ENCODE measurements around the gene RAET1G. TPM values are rescaled to one million over a fixed set of nuclear protein-coding genes. Genes with fewer than 3 reads are reported as not detected.

The RAET1G gene
- total RNA-seq, 1 experiment from 2014 or later: 1.2 TPM

DNA sequence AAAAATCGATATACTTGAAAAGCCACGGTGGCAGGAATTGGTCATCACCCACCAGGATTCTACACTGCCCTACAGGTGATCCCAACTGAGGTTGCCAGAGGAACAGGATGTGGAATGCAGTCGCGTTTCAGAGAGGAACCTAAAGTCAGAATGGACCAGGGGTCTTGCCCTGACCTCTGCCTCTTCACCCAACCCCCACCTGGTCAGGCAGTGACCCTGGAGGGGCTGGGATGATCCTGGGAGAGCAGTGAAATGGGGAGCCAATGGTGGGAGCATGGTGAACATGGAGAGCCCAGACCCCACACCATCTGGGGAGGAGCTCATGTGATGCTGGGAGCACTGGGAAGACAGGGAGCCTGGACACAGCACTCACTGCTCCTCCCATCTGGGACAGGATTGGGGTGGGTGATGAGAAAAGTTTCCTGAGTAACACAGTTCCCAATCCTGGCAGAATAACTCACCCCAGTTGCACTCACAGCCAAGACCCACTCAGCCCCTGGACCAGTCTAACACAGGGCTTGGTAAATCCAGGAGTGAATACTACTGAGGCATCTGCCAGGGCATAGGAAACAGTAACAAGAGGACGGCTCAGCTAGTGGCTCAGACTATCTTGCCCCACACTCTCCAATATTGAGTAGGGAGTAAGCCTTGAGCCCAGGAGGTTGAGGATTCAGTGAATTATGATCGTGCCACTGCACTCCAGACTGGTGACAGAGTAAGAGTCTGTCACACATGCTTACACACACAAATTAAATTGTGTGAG, 17.2 kb upstream of the RAET1G start:
- ChIA-PET POLR2A (no interaction called here), CTCF (interaction anchor here (0.6 kb wide), 1 partner anchor 20 kb away, joined by 3 read pairs; no protein-coding TSS in a partner anchor)
- in situ Hi-C loops (cut with HindIII; ENCODE audit: low pct_unique_long_range_greater_than_20kb, low sequenced_read_pairs): no loop called here
- ATAC-seq (no peak), DNase-seq (ENCODE audit: low read depth, low spot score) (no peak)
- Histone ChIP-seq H3K27ac (ENCODE audit: low read length) (no peak overlapping the region), H3K36me3 (ENCODE audit: control insufficient read depth, insufficient read depth, low read length) (no peaks in the 10 kb centered on the region), H3K4me3 (ENCODE audit: low read depth in 2 of 2, low read length in 2 of 2) (no peak overlapping the region), H3K27me3 (ENCODE audit: control insufficient read depth, insufficient read depth, low read length) (peaks cover 15% of the 10 kb centered on the region), H3K9me3 (ENCODE audit: control insufficient read depth, insufficient read depth, low read depth, low read length) (no peaks in the 10 kb centered on the region), H3K4me1 (ENCODE audit: control insufficient read depth, insufficient read depth, low read length) (peaks cover 6% of the 10 kb centered on the region; the same call in 1 of the 2 replicates)
- intact Hi-C loops (cut with micrococcal nuclease; ENCODE audit: unreplicated experiment): no loop called here
- BruUV-seq (replicated peaks): no TSS peak
- no peak for TF ChIP-seq TCF7L2 (IDR thresholded peaks at IDR 0.05; ENCODE audit: low read depth, low read length)
- TF ChIP-seq, protein P1, sequence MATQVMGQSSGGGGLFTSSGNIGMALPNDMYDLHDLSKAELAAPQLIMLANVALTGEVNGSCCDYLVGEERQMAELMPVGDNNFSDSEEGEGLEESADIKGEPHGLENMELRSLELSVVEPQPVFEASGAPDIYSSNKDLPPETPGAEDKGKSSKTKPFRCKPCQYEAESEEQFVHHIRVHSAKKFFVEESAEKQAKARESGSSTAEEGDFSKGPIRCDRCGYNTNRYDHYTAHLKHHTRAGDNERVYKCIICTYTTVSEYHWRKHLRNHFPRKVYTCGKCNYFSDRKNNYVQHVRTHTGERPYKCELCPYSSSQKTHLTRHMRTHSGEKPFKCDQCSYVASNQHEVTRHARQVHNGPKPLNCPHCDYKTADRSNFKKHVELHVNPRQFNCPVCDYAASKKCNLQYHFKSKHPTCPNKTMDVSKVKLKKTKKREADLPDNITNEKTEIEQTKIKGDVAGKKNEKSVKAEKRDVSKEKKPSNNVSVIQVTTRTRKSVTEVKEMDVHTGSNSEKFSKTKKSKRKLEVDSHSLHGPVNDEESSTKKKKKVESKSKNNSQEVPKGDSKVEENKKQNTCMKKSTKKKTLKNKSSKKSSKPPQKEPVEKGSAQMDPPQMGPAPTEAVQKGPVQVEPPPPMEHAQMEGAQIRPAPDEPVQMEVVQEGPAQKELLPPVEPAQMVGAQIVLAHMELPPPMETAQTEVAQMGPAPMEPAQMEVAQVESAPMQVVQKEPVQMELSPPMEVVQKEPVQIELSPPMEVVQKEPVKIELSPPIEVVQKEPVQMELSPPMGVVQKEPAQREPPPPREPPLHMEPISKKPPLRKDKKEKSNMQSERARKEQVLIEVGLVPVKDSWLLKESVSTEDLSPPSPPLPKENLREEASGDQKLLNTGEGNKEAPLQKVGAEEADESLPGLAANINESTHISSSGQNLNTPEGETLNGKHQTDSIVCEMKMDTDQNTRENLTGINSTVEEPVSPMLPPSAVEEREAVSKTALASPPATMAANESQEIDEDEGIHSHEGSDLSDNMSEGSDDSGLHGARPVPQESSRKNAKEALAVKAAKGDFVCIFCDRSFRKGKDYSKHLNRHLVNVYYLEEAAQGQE (IDR thresholded peaks at IDR 0.05; ENCODE audit: insufficient read depth in 1 of 2, low read depth in 2 of 2, low read length in 1 of 2): no peak

DNA sequence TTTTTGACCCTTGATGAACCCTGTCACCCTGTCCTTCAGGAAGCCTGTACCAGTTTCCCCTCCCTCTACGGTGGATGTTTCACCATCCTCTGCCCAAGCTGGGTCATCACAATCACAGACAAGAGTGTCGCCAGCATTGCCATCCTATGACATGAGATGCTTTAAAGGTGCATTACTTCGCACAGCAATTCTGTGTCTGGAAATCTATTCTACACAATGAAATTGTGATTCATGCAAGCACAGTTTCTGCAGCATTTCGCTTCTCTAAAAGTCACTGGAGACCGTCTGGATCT, 16.4 kb upstream of the RAET1G start:
- ChIA-PET CTCF (no interaction called here), POLR2A (no interaction called here)
- Histone ChIP-seq H3K27me3 (ENCODE audit: control insufficient read depth, insufficient read depth, low read length) (peaks cover 15% of the 10 kb centered on the region), H3K27ac (ENCODE audit: low read length) (no peak overlapping the region), H3K4me1 (ENCODE audit: control insufficient read depth, insufficient read depth, low read length) (peaks cover 6% of the 10 kb centered on the region; the same call in 1 of the 2 replicates), H3K9me3 (ENCODE audit: control insufficient read depth, insufficient read depth, low read depth, low read length) (no peaks in the 10 kb centered on the region), H3K4me3 (ENCODE audit: low read depth in 2 of 2, low read length in 2 of 2) (no peak overlapping the region; a peak in 1 of 4 replicates), H3K36me3 (ENCODE audit: control insufficient read depth, insufficient read depth, low read length) (no peaks in the 10 kb centered on the region)
- DNase-seq (ENCODE audit: low read depth, low spot score): no peak
- intact Hi-C loops (cut with micrococcal nuclease; ENCODE audit: unreplicated experiment): no loop called here
- no TSS peak for BruUV-seq (replicated peaks)
- in situ Hi-C loops (cut with HindIII; ENCODE audit: low pct_unique_long_range_greater_than_20kb, low sequenced_read_pairs): no loop called here
- no peak for ATAC-seq
- TF ChIP-seq, protein P1 (IDR thresholded peaks at IDR 0.05; ENCODE audit: insufficient read depth in 1 of 2, low read depth in 2 of 2, low read length in 1 of 2): no peak

- Histone ChIP-seq H3K36me3 (ENCODE audit: control insufficient read depth, insufficient read depth, low read length) (no peaks in the 10 kb centered on the region), H3K27ac (ENCODE audit: low read length) (no peak overlapping the region), H3K9me3 (ENCODE audit: control insufficient read depth, insufficient read depth, low read depth, low read length) (no peaks in the 10 kb centered on the region), H3K4me3 (ENCODE audit: low read depth in 2 of 2, low read length in 2 of 2) (peak overlapping the region; percentile 51 to 69), H3K27me3 (ENCODE audit: control insufficient read depth, insufficient read depth, low read length) (peaks cover 15% of the 10 kb centered on the region), H3K4me1 (ENCODE audit: control insufficient read depth, insufficient read depth, low read length) (peaks cover 6% of the 10 kb centered on the region)
- intact Hi-C loops (cut with micrococcal nuclease; ENCODE audit: unreplicated experiment) (no loop called here), in situ Hi-C loops (cut with HindIII; ENCODE audit: low pct_unique_long_range_greater_than_20kb, low sequenced_read_pairs) (no loop called here)
- TF ChIP-seq, protein P2, sequence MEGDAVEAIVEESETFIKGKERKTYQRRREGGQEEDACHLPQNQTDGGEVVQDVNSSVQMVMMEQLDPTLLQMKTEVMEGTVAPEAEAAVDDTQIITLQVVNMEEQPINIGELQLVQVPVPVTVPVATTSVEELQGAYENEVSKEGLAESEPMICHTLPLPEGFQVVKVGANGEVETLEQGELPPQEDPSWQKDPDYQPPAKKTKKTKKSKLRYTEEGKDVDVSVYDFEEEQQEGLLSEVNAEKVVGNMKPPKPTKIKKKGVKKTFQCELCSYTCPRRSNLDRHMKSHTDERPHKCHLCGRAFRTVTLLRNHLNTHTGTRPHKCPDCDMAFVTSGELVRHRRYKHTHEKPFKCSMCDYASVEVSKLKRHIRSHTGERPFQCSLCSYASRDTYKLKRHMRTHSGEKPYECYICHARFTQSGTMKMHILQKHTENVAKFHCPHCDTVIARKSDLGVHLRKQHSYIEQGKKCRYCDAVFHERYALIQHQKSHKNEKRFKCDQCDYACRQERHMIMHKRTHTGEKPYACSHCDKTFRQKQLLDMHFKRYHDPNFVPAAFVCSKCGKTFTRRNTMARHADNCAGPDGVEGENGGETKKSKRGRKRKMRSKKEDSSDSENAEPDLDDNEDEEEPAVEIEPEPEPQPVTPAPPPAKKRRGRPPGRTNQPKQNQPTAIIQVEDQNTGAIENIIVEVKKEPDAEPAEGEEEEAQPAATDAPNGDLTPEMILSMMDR (IDR thresholded peaks at IDR 0.05): no peak
- TF ChIP-seq SIN3A (IDR thresholded peaks at IDR 0.05; ENCODE audit: borderline replicate concordance, insufficient read depth, low read depth, low read length): no peak
- TF ChIP-seq, protein P1 (IDR thresholded peaks at IDR 0.05; ENCODE audit: insufficient read depth in 1 of 2, low read depth in 2 of 2, low read length in 1 of 2): no peak
- no peak for TF ChIP-seq POLR2AphosphoS5 (IDR thresholded peaks at IDR 0.05; ENCODE audit: low read depth, low read length)
- TF ChIP-seq TCF7L2 (IDR thresholded peaks at IDR 0.05; ENCODE audit: low read depth, low read length): no peak
- DNase-seq (ENCODE audit: low read depth, low spot score) (no peak), ATAC-seq (peak; percentile 4; the same call in 1 of the 2 replicates)
- ChIA-PET CTCF (no interaction called here), POLR2A (no interaction called here)
- BruUV-seq (replicated peaks): no TSS peak
Observed at GRCh38 chr6:149938571-149939355, 15.8 kb upstream of the RAET1G start.

Measured in Panc1 (cell line).